ENCODE results near the gene LCE1F. TPM values are rescaled to one million over a fixed set of nuclear protein-coding genes. Genes with fewer than 3 reads are reported as not detected.

LCE1F gene
- total RNA-seq, 1 donor = not detected

DNA sequence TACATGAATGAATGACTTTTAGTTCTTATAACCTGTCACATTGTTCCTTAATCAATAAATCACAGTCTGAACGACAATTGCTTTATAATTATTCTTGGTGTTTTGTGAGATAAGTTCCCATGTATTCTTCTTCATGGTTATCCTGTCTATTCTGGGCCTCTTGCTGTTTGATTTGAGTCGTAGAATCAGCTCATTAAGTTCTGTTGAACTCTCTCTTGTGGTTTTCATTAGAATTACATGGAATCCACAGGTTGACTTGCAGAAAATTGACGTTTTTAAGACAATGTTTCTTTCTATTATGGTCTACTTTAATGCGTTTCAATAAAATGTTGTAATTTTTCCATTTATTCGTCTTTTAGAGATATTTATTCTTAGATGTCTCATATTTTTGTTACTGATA is 48.4 kb downstream of the LCE1F start:
- TF ChIP-seq CTCF (IDR thresholded peaks at IDR 0.05; ENCODE audit: insufficient read depth, low read depth, low read length) = no peak
- DNase-seq (ENCODE audit: low read depth) = no peak
- H3K4me3 ChIP-seq (ENCODE audit: low read depth, low read length) = no peak overlapping the region

- DNase-seq (ENCODE audit: low read depth) = no peak
- TF ChIP-seq CTCF (IDR thresholded peaks at IDR 0.05; ENCODE audit: insufficient read depth, low read depth, low read length) = no peak
Measured at GRCh38 chr1:152824964-152825363, 50.0 kb downstream of the LCE1F start.

More at GRCh38 chr1:152824964-152825363, 50.0 kb downstream of the LCE1F start:
- H3K4me3 ChIP-seq (ENCODE audit: low read depth, low read length) = no peak overlapping the region

Other genes with a start within 250 kb of the LCE1F start
- not detected in 2 replicates for gene LCE3E, start 208.4 kb upstream of the LCE1F start, total RNA-seq
- not detected in 2 replicates for gene LCE3D, start 194.6 kb upstream of the LCE1F start, total RNA-seq
- not detected in 2 replicates for gene LCE3C, start 174.9 kb upstream of the LCE1F start, total RNA-seq
- gene LCE3B, start 161.3 kb upstream of the LCE1F start, total RNA-seq = not detected in 2 replicates
- not detected in 2 replicates for gene LCE3A, start 152.0 kb upstream of the LCE1F start, total RNA-seq
- gene LCE2D, start 111.8 kb upstream of the LCE1F start, total RNA-seq = not detected in 2 replicates
- gene LCE2C, start 99.9 kb upstream of the LCE1F start, total RNA-seq = not detected in 2 replicates
- gene LCE2B, start 89.0 kb upstream of the LCE1F start, total RNA-seq = not detected in 2 replicates
- 0.43 TPM in 1 of 2 replicates, not detected in the other for gene LCE2A, start 76.8 kb upstream of the LCE1F start, total RNA-seq
- not detected in 2 replicates for gene LCE4A, start 67.0 kb upstream of the LCE1F start, total RNA-seq
- not detected in 2 replicates for gene KPRP, start 17.1 kb upstream of the LCE1F start, total RNA-seq
- gene LCE1E, start 11.1 kb downstream of the LCE1F start, total RNA-seq = not detected in 2 replicates
- not detected in 2 replicates for gene LCE1D, start 21.6 kb downstream of the LCE1F start, total RNA-seq
- not detected in 2 replicates for gene LCE1C, start 31.5 kb downstream of the LCE1F start, total RNA-seq
- gene LCE1B, start 36.8 kb downstream of the LCE1F start, total RNA-seq = not detected in 2 replicates
- not detected in 2 replicates for gene LCE1A, start 52.3 kb downstream of the LCE1F start, total RNA-seq
- gene LCE6A, start 67.7 kb downstream of the LCE1F start, total RNA-seq = not detected in 2 replicates
- not detected in 2 replicates for gene LCE7A, start 84.9 kb downstream of the LCE1F start, total RNA-seq
- not detected in 2 replicates for gene SMCP, start 103.2 kb downstream of the LCE1F start, total RNA-seq
- gene IVL, start 133.4 kb downstream of the LCE1F start, total RNA-seq = not detected in 2 replicates
- not detected in 2 replicates for gene SPRR5, start 172.1 kb downstream of the LCE1F start, total RNA-seq
- gene SPRR4, start 195.5 kb downstream of the LCE1F start, total RNA-seq = not detected in 2 replicates
- gene SPRR1A, start 208.9 kb downstream of the LCE1F start, total RNA-seq = not detected in 2 replicates
- gene SPRR3, start 226.6 kb downstream of the LCE1F start, total RNA-seq = not detected in 2 replicates